GM12801 (cell line): ENCODE data around the gene HOMEZ.

Source experiments
- TF ChIP-seq, protein P1 (sequence below): IDR thresholded peaks from one replicate; pipeline ENCODE4 v1.5.1; 2011; ENCODE audit warnings: control low read depth; ENCODE audit not compliant: insufficient read length; ENCODE audit errors: extremely low read depth

HOMEZ gene

GRCh38 chr14:23228812-23229211, 57.1 kb downstream of the HOMEZ start:
- TF ChIP-seq, protein P1, sequence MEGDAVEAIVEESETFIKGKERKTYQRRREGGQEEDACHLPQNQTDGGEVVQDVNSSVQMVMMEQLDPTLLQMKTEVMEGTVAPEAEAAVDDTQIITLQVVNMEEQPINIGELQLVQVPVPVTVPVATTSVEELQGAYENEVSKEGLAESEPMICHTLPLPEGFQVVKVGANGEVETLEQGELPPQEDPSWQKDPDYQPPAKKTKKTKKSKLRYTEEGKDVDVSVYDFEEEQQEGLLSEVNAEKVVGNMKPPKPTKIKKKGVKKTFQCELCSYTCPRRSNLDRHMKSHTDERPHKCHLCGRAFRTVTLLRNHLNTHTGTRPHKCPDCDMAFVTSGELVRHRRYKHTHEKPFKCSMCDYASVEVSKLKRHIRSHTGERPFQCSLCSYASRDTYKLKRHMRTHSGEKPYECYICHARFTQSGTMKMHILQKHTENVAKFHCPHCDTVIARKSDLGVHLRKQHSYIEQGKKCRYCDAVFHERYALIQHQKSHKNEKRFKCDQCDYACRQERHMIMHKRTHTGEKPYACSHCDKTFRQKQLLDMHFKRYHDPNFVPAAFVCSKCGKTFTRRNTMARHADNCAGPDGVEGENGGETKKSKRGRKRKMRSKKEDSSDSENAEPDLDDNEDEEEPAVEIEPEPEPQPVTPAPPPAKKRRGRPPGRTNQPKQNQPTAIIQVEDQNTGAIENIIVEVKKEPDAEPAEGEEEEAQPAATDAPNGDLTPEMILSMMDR: no peak

GRCh38 chr14:23227566-23227965, 58.4 kb downstream of the HOMEZ start:
- TF ChIP-seq, protein P1: no peak
